GM12865 (cell line): Measurements from ENCODE around the gene UBE2V1.

Experiments
- DNase-seq: peaks from one replicate; pipeline ENCODE4 v3.0.0; 2010; ENCODE audit warnings: low read depth
- H3K4me3 ChIP-seq: 2 replicates; pipeline ENCODE4 v1.5.1; 2011; ENCODE audit warnings: mild to moderate bottlenecking, low read depth, low read length, control low read depth
- TF ChIP-seq, protein P1 (sequence below): IDR thresholded peaks from 2 replicates; pipeline ENCODE4 v1.5.1; 2011; ENCODE audit warnings: low read length, control low read depth, low read depth, inconsistent platforms; ENCODE audit not compliant: insufficient read depth; ENCODE audit errors: missing control alignments

Gene UBE2V1

GRCh38 chr20:50058662-50059402 lies 54.1 kb downstream of the UBE2V1 start:
- no peak overlapping the region for H3K4me3 ChIP-seq
- DNase-seq = no peak
- TF ChIP-seq, protein P1, sequence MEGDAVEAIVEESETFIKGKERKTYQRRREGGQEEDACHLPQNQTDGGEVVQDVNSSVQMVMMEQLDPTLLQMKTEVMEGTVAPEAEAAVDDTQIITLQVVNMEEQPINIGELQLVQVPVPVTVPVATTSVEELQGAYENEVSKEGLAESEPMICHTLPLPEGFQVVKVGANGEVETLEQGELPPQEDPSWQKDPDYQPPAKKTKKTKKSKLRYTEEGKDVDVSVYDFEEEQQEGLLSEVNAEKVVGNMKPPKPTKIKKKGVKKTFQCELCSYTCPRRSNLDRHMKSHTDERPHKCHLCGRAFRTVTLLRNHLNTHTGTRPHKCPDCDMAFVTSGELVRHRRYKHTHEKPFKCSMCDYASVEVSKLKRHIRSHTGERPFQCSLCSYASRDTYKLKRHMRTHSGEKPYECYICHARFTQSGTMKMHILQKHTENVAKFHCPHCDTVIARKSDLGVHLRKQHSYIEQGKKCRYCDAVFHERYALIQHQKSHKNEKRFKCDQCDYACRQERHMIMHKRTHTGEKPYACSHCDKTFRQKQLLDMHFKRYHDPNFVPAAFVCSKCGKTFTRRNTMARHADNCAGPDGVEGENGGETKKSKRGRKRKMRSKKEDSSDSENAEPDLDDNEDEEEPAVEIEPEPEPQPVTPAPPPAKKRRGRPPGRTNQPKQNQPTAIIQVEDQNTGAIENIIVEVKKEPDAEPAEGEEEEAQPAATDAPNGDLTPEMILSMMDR = no peak

DNA sequence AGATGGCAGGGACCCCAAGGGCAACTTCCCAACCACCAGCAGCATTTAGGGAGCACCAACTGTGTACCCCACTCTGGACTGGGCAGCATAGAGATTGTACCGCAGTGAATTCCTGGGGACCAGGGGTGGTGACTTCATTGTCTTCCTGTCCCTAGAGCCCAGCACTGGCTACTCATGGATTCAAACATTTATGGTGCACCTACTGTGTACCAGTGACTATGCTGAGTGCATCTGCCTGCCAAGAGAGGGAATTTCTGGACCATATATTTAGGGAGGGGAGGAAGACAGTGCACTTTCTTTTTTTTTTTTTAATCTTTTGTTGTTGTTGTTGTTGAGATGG lies 55.3 kb downstream of the UBE2V1 start:
- TF ChIP-seq, protein P1 = no peak
- DNase-seq = no peak
- no peak overlapping the region for H3K4me3 ChIP-seq

DNA sequence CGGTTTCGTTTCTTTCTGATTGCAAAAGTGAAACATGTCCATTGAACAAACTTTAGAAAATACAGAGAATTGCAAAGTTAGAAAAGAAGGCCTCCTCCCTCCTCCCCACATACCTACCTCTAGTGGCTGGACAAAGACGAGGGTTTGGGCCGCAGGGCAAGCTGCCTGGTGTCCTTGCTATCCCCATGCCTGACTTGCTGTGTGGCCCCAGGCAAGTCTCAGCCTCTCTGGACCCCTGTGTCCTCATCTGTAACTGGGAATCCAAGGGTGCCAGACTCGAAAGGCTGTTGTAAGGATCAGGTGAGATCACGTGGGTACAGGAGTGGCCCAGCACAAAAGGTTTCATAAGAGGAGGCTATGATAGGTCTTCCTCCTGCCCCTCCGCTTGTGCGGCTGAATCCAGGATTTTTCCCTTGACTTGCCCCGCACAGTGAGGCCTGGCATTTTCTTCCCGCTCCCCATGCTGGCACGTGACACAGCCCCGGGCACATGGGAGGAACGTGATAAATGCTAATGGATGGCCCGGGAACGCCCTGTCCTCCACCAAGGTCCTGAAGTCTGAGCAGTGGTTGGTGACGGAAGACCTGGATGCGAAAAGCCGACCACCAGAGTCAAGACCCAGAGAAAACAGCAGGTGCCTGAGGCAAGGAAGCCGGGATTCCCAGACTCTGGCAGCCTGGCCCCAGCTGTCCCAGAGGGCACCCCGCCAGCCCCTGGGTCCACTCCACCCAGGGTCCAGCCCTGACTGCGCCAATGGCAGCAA lies 55.8 kb downstream of the UBE2V1 start:
- H3K4me3 ChIP-seq = no peak overlapping the region
- peak; percentile 34 for DNase-seq
- TF ChIP-seq, protein P1 = no peak

DNA sequence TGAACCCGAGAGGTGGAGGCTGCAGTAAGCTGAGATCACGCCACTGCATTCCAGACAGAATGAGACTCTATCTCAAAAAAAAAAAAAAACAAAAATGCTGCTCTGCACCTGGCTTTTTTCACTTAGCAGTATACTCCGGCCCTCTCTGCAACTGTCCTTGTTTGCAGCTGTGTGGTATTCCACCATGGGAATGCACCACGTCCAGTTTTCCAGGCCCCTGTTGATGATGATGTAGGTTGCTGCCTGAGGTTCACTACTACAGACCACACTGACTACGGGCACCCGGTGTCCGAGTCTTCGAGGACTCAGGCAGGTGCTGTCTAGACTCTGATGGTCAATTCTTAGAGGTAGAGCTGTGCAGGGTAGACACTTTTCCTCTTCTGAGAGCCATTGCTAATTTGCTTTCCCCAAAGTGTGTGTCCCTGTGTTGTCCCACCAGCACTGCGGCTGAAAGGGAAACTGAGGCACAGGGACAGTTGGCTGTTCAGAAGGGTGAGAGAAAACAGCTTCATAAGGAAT lies 56.5 kb downstream of the UBE2V1 start:
- no peak for DNase-seq
- TF ChIP-seq, protein P1 = no peak
- H3K4me3 ChIP-seq = no peak overlapping the region

DNA sequence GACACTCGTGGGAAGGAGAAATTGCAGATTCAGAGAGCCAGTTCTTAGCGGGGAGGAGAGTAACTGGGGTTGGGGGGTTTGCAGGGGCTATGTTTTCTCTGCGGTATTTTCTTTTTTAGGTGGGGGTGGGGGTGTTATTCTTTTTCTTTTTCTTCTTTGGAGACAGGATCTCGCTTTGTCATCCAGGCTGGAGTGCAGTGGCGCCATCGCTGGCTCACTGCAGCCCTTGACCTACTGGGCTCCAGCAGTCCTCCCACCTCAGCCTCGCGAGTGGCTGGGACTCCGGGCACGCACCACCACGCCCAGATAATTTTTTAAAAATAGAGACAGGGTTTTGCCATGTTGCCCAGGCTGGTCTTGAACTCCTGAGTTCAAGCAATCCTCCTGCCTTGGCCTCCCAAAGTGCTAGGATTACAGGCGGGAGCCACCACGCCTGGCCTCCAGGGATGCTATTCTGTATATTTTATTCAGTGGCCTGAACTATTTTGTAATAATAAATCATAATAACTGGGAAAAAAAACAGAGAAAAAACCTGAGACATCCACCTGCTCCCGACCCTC lies 57.3 kb downstream of the UBE2V1 start:
- H3K4me3 ChIP-seq = no peak overlapping the region
- DNase-seq = no peak
- TF ChIP-seq, protein P1 = no peak

DNA sequence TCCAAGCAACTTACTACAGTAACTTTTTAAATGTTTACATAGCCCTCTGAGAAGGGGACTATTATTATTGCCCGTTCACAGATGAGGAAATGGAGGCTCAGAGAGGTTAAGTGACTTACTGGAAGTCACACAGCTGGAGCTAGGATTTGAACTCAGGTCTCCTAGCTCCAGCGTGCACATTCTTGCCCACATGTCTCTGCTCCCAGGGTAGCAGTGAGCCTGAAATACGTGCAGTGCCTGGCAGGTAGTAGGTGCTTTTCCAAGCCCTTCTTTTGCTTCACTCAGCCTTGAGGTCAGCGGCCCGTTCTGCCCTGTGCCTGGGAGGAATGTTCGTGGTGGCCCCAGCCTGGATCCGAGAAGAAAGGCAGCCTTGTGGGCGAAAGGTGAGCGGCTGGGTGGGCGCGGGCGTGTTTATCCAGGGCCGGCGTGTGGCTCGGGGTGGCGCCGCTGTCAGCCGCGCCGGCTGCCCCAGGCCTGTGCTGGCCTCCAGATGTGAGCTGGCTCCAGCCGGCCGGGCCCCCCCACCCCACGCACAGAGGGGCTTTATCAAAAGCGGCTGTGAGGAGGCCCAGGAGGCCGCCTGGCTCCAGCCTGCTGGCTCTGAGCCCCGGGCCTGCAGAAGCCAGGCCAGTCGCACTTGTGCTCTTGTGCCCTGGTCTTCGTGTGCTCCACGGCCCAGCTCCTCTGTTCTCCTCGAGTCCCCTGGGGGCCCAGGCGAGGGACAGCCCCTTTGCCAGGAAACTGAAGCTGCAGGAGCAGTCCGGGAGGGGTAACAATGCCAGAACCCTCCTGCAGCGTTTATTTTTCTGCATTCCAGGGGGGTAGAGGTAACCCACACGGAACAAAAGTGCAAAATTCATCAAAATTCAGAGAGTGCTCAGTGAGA lies 58.1 kb downstream of the UBE2V1 start:
- TF ChIP-seq, protein P1 = no peak
- no peak overlapping the region for H3K4me3 ChIP-seq

More for the DNA sequence above, 58.1 kb downstream of the UBE2V1 start:
- no peak for DNase-seq
